ENCODE results near the gene TBC1D7.

- TF ChIP-seq CTCF (conservative IDR thresholded peaks at IDR 0.05; ENCODE audit: low read depth, low read length) (no peak), POLR2A (IDR thresholded peaks at IDR 0.05; ENCODE audit: low read depth, low read length) (no peak), MAZ (IDR thresholded peaks at IDR 0.05; ENCODE audit: borderline replicate concordance, low read depth, low read length) (no peak), BHLHE40 (IDR thresholded peaks at IDR 0.05; ENCODE audit: low read depth, low read length) (no peak), USF2 (IDR thresholded peaks at IDR 0.05; ENCODE audit: low read depth, low read length) (no peak), MAFK (IDR thresholded peaks at IDR 0.05; ENCODE audit: low read depth, low read length) (no peak), FOS (IDR thresholded peaks at IDR 0.05; ENCODE audit: low read depth, low read length) (no peak), CHD1 (IDR thresholded peaks at IDR 0.05; ENCODE audit: low read depth, low read length) (no peak), RFX5 (IDR thresholded peaks at IDR 0.05; ENCODE audit: low read depth, low read length) (no peak), RAD21 (IDR thresholded peaks at IDR 0.05; ENCODE audit: low read length) (no peak), CEBPB (IDR thresholded peaks at IDR 0.05; ENCODE audit: low read depth, low read length) (no peak), NFE2L2 (IDR thresholded peaks at IDR 0.05; ENCODE audit: low read depth, low read length) (no peak)
Measured at GRCh38 chr6:13278164-13278563, 50.2 kb downstream of the TBC1D7 start.
